ENCODE results near the gene KRT6A. TPM values are rescaled to one million over a fixed set of nuclear protein-coding genes. Genes with fewer than 3 reads are reported as not detected.
"Not testable (repeated sequence)": the region's sequence is repeated elsewhere in the genome, so short reads cannot be mapped to it uniquely, and the experiment has no call there.

Gene KRT6A
- total and polyA plus RNA-seq, 12 donors, result 0.21 to 1.1 TPM; not detected in 10

DNA sequence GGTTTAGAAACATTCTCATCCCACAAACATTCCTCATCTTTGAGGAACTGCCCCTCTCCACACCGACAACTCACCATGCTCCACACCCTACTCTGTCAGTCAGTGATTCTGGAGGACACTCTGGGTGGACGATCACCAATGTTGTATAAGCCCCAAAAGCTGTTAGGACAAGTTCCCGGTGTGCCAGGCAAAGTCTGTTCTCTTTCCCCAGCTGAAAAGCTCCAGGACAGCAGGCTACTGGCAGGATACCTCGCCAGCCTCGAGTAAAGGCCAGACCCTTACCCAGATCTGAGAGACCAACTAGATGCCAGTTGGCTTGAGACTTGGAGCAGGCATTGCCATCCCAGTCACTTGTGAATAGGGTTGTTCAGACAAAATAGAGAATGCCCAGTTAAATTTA is 15.2 kb upstream of the KRT6A start:
- intact Hi-C loops (cut with DNase I), result loop anchor here in 8 of 10 donors (5.0 to 10.0 kb wide), 5 partner anchors 133 to 356 kb away; no protein-coding TSS in a partner anchor
- Histone ChIP-seq H3K4me3 (no peak overlapping the region), H3K27me3 (peaks cover 0 to 38% (median 32%) of the 10 kb centered on the region in 7 donors), H3K4me1 (peaks cover 0 to 5% (median 0%) of the 10 kb centered on the region in 9 donors), H3K36me3 (no peaks in the 10 kb centered on the region), H3K27ac (no peak overlapping the region), H3K9me3 (peaks cover 0 to 11% (median under 1%) of the 10 kb centered on the region in 11 donors)
- TF ChIP-seq, protein P1, sequence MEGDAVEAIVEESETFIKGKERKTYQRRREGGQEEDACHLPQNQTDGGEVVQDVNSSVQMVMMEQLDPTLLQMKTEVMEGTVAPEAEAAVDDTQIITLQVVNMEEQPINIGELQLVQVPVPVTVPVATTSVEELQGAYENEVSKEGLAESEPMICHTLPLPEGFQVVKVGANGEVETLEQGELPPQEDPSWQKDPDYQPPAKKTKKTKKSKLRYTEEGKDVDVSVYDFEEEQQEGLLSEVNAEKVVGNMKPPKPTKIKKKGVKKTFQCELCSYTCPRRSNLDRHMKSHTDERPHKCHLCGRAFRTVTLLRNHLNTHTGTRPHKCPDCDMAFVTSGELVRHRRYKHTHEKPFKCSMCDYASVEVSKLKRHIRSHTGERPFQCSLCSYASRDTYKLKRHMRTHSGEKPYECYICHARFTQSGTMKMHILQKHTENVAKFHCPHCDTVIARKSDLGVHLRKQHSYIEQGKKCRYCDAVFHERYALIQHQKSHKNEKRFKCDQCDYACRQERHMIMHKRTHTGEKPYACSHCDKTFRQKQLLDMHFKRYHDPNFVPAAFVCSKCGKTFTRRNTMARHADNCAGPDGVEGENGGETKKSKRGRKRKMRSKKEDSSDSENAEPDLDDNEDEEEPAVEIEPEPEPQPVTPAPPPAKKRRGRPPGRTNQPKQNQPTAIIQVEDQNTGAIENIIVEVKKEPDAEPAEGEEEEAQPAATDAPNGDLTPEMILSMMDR (IDR thresholded peaks at IDR 0.05), result no peak
- WGBS, 2 donors, result 85 to 86% methylated on average over 5 of the region's 5 CpGs
- no peak for ATAC-seq
- no peak for DNase-seq

DNA sequence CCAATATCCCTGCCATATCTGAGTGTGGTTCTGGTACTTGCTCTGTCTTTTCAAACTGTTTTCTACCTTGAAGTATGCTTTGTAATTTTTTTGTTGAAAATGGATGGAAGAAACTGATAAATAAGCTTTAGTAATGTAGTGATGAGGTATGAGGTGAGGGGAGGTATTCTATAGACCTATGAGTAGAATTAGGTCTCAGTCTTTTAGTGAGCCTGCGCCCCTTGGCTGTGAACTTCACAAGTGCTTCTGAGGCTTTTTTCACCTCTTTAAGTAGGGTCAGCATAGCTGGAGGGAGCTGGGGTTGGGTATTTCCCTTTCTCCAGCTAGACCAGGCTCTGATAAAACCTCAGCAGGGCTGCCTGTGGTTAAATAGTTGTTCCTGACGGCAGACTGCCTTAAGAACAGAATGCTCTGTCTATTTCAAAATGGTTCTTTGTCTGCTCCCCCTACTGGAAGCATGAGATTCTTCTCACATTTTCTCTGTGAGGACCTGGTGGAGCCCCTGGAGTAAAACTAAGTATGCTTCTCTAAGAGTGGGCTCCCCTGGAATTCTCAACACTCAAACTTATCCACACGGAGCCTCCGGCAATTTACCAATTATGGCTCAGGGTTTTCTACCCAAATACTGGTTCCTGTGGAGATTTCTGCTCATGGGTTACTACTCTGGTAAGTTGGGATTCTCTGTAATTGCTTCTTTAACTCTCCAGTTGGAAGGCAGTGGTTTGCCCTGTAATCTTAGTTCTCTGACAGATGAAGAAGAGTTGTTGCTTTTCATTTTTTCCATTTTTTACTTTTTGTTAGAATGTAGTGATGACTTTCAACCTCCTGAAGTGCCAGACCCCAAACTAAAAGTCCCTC is 14.0 kb upstream of the KRT6A start:
- peaks cover 0 to 36% (median 28%) of the 10 kb centered on the region in 7 donors for H3K27me3 ChIP-seq
- H3K4me3 ChIP-seq, result no peak overlapping the region
- H3K36me3 ChIP-seq, result no peaks in the 10 kb centered on the region
- intact Hi-C loops (cut with DNase I), result loop anchor here in 8 of 10 donors (2.0 to 10.0 kb wide), 6 partner anchors 132 to 355 kb away; no protein-coding TSS in a partner anchor
- DNase-seq, result no peak
- TF ChIP-seq, protein P1 (IDR thresholded peaks at IDR 0.05), result peak; percentile 20 to 69 (median 55)
- 34% methylated on average over 4 of the region's 4 CpGs for WGBS, 2 donors
- no peak overlapping the region for H3K27ac ChIP-seq
- H3K4me1 ChIP-seq, result peaks cover 0 to 5% (median 0%) of the 10 kb centered on the region in 9 donors
- H3K9me3 ChIP-seq, result peaks cover 0 to 15% (median 4%) of the 10 kb centered on the region in 11 donors
- peak in 4 of 8 donors; percentile 31 to 62 (median 40) for ATAC-seq

DNA sequence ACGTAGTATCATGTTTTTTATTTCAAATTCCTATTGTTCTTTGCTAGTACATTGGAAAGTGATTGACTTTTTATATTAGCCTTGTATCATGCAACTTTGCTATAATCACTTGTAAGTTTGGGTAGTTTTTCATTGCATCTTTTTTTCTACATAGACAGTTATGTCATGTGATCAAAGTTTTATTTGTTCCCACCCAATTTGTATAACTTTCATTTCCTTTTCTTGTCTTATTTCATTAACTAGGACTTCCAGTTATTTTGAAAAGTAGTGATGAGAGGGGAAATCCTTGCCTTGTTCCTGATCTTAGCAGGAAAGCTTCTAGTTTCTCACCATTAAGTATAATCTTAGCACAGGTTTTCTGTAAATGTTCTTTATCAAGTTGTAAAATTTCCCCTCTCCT is 9.8 kb upstream of the KRT6A start:
- H3K27me3 ChIP-seq, result peaks cover 0 to 29% (median 22%) of the 10 kb centered on the region in 7 donors
- peaks cover 0 to 7% (median 0%) of the 10 kb centered on the region in 11 donors for H3K9me3 ChIP-seq
- no peaks in the 10 kb centered on the region for H3K36me3 ChIP-seq
- intact Hi-C loops (cut with DNase I), result loop anchor here in 4 of 10 donors (10.0 kb wide), 2 partner anchors 128 to 348 kb away; no protein-coding TSS in a partner anchor
- TF ChIP-seq, protein P1 (IDR thresholded peaks at IDR 0.05), result no peak
- peaks cover 0 to 5% (median 0%) of the 10 kb centered on the region in 9 donors for H3K4me1 ChIP-seq
- DNase-seq, result no peak
- H3K27ac ChIP-seq, result no peak overlapping the region
- no peak overlapping the region for H3K4me3 ChIP-seq
- ATAC-seq, result no peak
- 89 to 90% methylated on average over 1 of the region's 1 CpG for WGBS, 2 donors

DNA sequence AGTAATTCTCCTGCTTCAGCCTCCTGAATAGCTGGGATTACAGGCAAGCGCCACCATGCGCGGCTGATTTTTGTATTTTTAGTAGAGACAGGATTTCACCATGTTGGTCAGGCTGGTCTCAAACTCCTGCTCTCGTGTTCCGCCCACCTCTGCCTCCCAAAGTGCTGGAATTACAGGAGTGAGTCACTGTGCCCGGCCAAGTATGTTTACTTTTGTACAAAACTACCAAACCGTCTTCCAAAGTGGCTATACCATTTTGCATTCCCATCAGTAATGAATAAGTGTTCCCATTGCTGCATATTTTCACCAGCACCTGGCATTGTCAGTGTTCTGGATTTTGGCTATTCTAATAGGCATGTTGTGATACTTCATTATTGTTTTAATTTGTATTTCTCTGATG is 8.4 kb upstream of the KRT6A start:
- H3K9me3 ChIP-seq, result peaks cover 0 to 7% (median 0%) of the 10 kb centered on the region in 11 donors
- intact Hi-C loops (cut with DNase I), result loop anchor here in 4 of 10 donors (10.0 kb wide), 2 partner anchors 127 to 347 kb away; no protein-coding TSS in a partner anchor
- H3K4me3 ChIP-seq, result no peak overlapping the region
- TF ChIP-seq, protein P1 (IDR thresholded peaks at IDR 0.05), result no peak
- peaks cover 0 to 5% (median 0%) of the 10 kb centered on the region in 9 donors for H3K4me1 ChIP-seq
- peaks cover 0 to 24% (median 13%) of the 10 kb centered on the region in 7 donors for H3K27me3 ChIP-seq
- WGBS, 2 donors, result 87 to 91% methylated on average over 7 of the region's 7 CpGs
- DNase-seq (no peak), ATAC-seq (no peak)
- H3K27ac ChIP-seq, result no peak overlapping the region
- H3K36me3 ChIP-seq, result no peaks in the 10 kb centered on the region

DNA sequence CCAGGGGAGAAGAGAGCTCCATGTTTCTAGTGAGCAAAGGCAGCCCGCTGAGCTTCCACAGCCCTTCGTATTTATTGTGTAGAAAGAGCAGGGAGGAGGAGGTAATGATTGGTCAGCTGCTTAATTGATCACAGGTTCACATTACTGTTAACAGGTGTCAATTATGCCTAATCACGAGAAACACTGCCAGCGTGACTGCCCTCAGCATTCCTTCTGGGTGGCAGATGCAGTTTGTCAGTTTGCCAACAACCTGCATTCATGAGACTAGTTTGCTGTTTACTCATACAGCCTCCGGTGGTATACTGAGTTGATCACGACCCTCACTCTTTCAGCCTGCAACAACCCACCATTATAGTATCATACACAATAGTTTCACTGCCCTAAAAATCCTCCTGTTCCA is 7.5 kb upstream of the KRT6A start:
- not testable (repeated sequence) for H3K4me3 ChIP-seq, ATAC-seq, H3K27ac ChIP-seq, H3K36me3 ChIP-seq, H3K9me3 ChIP-seq, DNase-seq
- 79 to 82% methylated on average over 6 of the region's 6 CpGs for WGBS, 2 donors
- intact Hi-C loops (cut with DNase I), result loop anchor here in 4 of 10 donors (10.0 kb wide), 2 partner anchors 126 to 346 kb away; no protein-coding TSS in a partner anchor
- H3K27me3 ChIP-seq, result peaks cover 0 to 19% (median 5%) of the 10 kb centered on the region in 7 donors
- H3K4me1 ChIP-seq, result peaks cover 0 to 14% (median under 1%) of the 10 kb centered on the region in 9 donors
